ENCODE data around the gene LNX1. TPM values are rescaled to one million over a fixed set of nuclear protein-coding genes. Genes with fewer than 3 reads are reported as not detected.
A peak's percentile ranks its signal among the peaks of the same experiment; 100 is the strongest.

The LNX1 gene
- total RNA-seq (2022) (4.2 and 4.3 TPM in 2 replicates), Bru-seq, nascent RNA (percentile 50 among the genes with signal in this experiment), BruChase-seq, experiment 1, labeled RNA remaining after a 6-hour chase (percentile 30 among the genes with signal in this experiment), BruChase-seq, experiment 2, labeled RNA remaining after a 2-hour chase (percentile 35 among the genes with signal in this experiment)
- long read RNA-seq, partial matches to known transcripts, result 0 of 4 reads
- long read RNA-seq, other reads (novel, unspliced or antisense), result 3 of 4 reads

DNA sequence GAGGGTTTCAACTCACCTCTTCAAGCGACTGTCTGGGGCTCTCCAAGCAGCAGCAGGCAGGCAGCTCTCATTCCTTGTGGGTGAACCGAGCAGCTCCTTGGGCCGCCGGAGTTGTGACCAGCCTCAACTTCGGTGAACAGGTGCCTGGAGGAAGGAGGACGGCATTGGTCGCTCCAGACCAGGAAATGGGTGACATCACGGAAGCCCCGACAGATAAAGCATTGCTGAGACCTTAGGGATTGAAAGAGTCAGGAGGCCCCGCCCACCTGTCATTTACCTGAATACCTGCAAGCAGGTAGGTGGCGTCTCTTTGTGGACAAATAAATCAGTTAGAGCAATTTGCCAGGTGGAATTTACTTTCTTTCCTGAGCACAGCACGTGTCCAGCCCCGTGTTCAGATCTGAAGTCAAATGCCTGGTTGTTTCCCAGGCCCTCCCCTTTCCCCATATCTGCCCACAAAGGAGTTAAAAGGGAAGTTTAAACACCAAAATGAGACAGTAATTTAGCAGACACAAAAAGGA is at the start of gene LNX1:
Gene LNX1 (minus strand): TSS at position 115 of the 521 bp plus-strand sequence. CDS start 17,484 bp downstream, outside the sequence.
- peaks cover 21% of the 10 kb centered on the region for H3K36me3 Mint-ChIP-seq (ENCODE audit: insufficient read depth, unreplicated experiment)
- CTCF ChIA-PET, result interaction anchor here (0.6 kb wide), 1 partner anchor 60 kb away, joined by 3 read pairs; no protein-coding TSS in a partner anchor
- peak; percentile 88 for DNase-seq
- H3K9me3 Mint-ChIP-seq (ENCODE audit: low read depth, unreplicated experiment), result no peaks in the 10 kb centered on the region
- H3K27me3 Mint-ChIP-seq (ENCODE audit: unreplicated experiment), result no peaks in the 10 kb centered on the region
- TF ChIP-seq, protein P1, sequence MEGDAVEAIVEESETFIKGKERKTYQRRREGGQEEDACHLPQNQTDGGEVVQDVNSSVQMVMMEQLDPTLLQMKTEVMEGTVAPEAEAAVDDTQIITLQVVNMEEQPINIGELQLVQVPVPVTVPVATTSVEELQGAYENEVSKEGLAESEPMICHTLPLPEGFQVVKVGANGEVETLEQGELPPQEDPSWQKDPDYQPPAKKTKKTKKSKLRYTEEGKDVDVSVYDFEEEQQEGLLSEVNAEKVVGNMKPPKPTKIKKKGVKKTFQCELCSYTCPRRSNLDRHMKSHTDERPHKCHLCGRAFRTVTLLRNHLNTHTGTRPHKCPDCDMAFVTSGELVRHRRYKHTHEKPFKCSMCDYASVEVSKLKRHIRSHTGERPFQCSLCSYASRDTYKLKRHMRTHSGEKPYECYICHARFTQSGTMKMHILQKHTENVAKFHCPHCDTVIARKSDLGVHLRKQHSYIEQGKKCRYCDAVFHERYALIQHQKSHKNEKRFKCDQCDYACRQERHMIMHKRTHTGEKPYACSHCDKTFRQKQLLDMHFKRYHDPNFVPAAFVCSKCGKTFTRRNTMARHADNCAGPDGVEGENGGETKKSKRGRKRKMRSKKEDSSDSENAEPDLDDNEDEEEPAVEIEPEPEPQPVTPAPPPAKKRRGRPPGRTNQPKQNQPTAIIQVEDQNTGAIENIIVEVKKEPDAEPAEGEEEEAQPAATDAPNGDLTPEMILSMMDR (IDR thresholded peaks at IDR 0.05; ENCODE audit: unreplicated experiment), result no peak
- peak within 1 kb of the TSS; percentile 72 for H3K4me3 Mint-ChIP-seq (ENCODE audit: low read depth, unreplicated experiment)
- intact Hi-C loops (cut with micrococcal nuclease; ENCODE audit: unreplicated experiment), result loop anchor here (5.0 kb wide), 3 partner anchors 61 to 214 kb away; partner anchors contain the start of gene FIP1L1
- H3K4me1 Mint-ChIP-seq (ENCODE audit: low read depth, unreplicated experiment), result peaks cover 52% of the 10 kb centered on the region
- H3K27ac Mint-ChIP-seq (ENCODE audit: unreplicated experiment), result peak within 1 kb of the TSS; percentile 73
- no TSS peak for BruUV-seq (replicated peaks)

DNA sequence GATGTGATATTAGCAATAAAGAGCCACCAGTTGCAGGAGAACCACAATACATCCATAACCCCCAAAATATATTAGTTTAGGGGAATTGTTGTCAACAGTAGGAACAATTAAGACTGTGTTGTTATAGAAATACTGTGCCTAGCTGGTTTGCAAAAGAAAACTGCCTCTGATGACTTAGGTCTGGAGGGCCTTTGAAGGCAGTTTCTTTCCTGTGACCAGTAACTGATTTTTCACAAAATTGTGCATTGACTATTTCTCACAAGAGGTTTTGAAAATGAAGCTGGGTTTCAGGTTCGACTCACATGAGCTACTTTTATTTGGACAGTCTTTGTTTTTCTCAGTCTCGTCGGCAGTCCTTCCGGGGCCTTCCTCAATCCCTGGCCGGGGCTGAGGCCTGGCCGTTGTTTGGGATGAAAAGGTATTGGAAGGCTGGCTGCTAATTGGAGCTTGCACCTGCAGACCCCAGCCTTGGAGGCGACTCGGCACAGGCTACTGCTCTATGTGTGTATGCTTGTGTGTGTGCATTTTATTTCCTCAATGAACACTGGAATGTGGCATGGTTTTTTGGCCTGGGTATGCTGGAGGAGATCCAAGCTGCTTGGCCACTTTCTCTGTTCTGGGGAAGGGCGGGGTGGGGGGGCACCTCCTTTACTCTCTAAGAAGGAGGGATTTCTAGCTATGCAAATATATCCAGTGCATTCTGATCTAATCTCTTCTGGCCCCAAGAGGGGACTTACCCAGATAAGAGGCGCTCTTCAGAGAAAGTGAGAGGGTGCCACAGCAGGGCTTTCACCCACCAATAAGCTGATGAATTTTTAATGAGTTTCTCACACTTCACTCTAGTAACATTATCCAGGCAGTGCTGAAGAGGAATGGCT is 49.5 kb upstream of the LNX1 start:
- Mint-ChIP-seq H3K36me3 (ENCODE audit: insufficient read depth, unreplicated experiment) (peaks cover 5% of the 10 kb centered on the region), H3K4me1 (ENCODE audit: low read depth, unreplicated experiment) (peaks cover 25% of the 10 kb centered on the region), H3K4me3 (ENCODE audit: low read depth, unreplicated experiment) (no peak overlapping the region), H3K27ac (ENCODE audit: unreplicated experiment) (no peak overlapping the region), H3K9me3 (ENCODE audit: low read depth, unreplicated experiment) (no peaks in the 10 kb centered on the region), H3K27me3 (ENCODE audit: unreplicated experiment) (no peaks in the 10 kb centered on the region)
- peak; percentile 8 for DNase-seq
- BruUV-seq (replicated peaks), result no TSS peak
- intact Hi-C loops (cut with micrococcal nuclease; ENCODE audit: unreplicated experiment), result no loop called here
- TF ChIP-seq, protein P1 (IDR thresholded peaks at IDR 0.05; ENCODE audit: unreplicated experiment), result no peak
- CTCF ChIA-PET, result interaction anchor here (0.6 kb wide), 1 partner anchor 466 kb away, joined by 4 read pairs; no protein-coding TSS in a partner anchor

DNA sequence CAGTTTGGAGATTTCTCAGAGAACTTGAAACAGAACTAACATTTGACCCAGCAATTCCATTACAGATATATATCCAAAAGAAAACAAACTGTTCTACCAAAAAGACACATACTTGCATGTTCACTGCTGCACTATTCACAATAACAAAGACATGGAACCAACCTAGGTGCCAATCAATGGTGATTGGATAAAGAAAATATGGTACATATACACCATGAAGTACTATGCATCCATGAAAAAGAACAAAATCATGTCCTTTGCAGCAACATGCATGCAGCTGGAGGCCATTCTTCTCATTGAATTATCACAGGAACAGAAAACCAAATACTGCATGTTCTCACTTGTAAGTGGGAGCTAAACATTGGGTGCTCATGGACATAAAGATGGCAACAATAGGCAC is 47.6 kb upstream of the LNX1 start:
- BruUV-seq (replicated peaks), result no TSS peak
- H3K4me3 Mint-ChIP-seq (ENCODE audit: low read depth, unreplicated experiment), result no peak overlapping the region
- no peaks in the 10 kb centered on the region for H3K27me3 Mint-ChIP-seq (ENCODE audit: unreplicated experiment)
- CTCF ChIA-PET, result no interaction called here
- no peak for DNase-seq
- TF ChIP-seq, protein P1 (IDR thresholded peaks at IDR 0.05; ENCODE audit: unreplicated experiment), result no peak
- intact Hi-C loops (cut with micrococcal nuclease; ENCODE audit: unreplicated experiment), result no loop called here
- no peaks in the 10 kb centered on the region for H3K36me3 Mint-ChIP-seq (ENCODE audit: insufficient read depth, unreplicated experiment)
- no peaks in the 10 kb centered on the region for H3K9me3 Mint-ChIP-seq (ENCODE audit: low read depth, unreplicated experiment)
- peaks cover 9% of the 10 kb centered on the region for H3K4me1 Mint-ChIP-seq (ENCODE audit: low read depth, unreplicated experiment)
- H3K27ac Mint-ChIP-seq (ENCODE audit: unreplicated experiment), result no peak overlapping the region

DNA sequence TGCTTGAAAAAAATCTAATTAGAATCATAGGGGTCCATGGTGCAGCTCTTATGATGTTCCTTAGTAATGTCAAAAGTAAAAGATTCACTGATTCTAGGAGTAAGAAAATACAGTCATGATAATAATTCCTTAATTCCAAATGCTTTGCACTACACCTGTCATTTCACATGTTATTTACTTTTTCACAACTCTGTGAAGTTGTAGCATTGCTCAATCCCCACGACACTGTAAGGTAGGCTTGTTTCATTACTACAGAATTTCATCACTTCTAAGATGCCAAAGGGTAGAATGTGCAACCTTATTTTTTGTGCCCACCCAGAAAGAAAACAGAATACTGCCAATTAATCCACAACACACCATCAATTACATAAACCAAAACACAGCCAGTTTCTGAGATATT is 46.1 kb upstream of the LNX1 start:
- DNase-seq, result no peak

More for the DNA sequence above, 46.1 kb upstream of the LNX1 start:
- TF ChIP-seq, protein P1 (IDR thresholded peaks at IDR 0.05; ENCODE audit: unreplicated experiment), result no peak
- intact Hi-C loops (cut with micrococcal nuclease; ENCODE audit: unreplicated experiment), result no loop called here
- Mint-ChIP-seq H3K4me3 (ENCODE audit: low read depth, unreplicated experiment) (no peak overlapping the region), H3K36me3 (ENCODE audit: insufficient read depth, unreplicated experiment) (no peaks in the 10 kb centered on the region), H3K4me1 (ENCODE audit: low read depth, unreplicated experiment) (peaks cover 9% of the 10 kb centered on the region), H3K27me3 (ENCODE audit: unreplicated experiment) (peaks cover 13% of the 10 kb centered on the region), H3K9me3 (ENCODE audit: low read depth, unreplicated experiment) (no peaks in the 10 kb centered on the region), H3K27ac (ENCODE audit: unreplicated experiment) (no peak overlapping the region)
- CTCF ChIA-PET, result no interaction called here
- no TSS peak for BruUV-seq (replicated peaks)

All from Calu3 (cell line).